ENCODE results near the gene TMEM209. TPM values are rescaled to one million over a fixed set of nuclear protein-coding genes. Genes with fewer than 3 reads are reported as not detected.

The TMEM209 gene
- total RNA-seq, 4 donors from 2014 or later: 3.5 to 11.3 (median 8.8) TPM

DNA sequence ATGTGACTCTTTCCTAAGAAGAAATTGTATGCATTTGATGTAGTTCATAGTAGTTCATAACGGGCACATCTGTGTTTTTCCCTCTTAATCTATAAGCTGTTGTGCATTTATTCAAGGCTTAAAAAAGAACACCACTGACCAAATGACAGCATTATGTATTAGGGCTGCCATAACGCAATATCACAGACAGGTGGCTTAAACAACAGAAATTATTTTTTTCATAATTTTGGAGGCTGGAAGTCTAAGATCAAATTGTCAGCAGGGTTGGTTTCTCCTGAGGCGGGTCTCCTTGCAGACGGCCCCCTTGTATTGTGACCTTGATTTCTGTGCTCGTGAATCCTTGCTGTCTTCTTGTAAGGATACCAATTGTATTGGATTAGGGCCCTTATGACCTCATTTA, 1.8 kb upstream of the TMEM209 start:
- no peak overlapping the region for H3K27ac ChIP-seq
- peaks cover 5 to 13% (median 8%) of the 10 kb centered on the region in 3 donors for H3K4me1 ChIP-seq
- H3K36me3 ChIP-seq: peaks cover 0 to 18% (median 0%) of the 10 kb centered on the region in 3 donors
- 76 to 78% methylated on average over 5 of the region's 5 CpGs for WGBS, 2 donors
- H3K27me3 ChIP-seq: peaks cover 0 to 4% (median 0%) of the 10 kb centered on the region in 4 donors
- no peaks in the 10 kb centered on the region for H3K9me3 ChIP-seq
- intact Hi-C loops (cut with DNase I): no loop called here
- H3K4me3 ChIP-seq: no peak overlapping the region
- no peak for TF ChIP-seq POLR2A (IDR thresholded peaks at IDR 0.05)
- TF ChIP-seq, protein P1, sequence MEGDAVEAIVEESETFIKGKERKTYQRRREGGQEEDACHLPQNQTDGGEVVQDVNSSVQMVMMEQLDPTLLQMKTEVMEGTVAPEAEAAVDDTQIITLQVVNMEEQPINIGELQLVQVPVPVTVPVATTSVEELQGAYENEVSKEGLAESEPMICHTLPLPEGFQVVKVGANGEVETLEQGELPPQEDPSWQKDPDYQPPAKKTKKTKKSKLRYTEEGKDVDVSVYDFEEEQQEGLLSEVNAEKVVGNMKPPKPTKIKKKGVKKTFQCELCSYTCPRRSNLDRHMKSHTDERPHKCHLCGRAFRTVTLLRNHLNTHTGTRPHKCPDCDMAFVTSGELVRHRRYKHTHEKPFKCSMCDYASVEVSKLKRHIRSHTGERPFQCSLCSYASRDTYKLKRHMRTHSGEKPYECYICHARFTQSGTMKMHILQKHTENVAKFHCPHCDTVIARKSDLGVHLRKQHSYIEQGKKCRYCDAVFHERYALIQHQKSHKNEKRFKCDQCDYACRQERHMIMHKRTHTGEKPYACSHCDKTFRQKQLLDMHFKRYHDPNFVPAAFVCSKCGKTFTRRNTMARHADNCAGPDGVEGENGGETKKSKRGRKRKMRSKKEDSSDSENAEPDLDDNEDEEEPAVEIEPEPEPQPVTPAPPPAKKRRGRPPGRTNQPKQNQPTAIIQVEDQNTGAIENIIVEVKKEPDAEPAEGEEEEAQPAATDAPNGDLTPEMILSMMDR (IDR thresholded peaks at IDR 0.05): no peak
- no peak for DNase-seq

DNA sequence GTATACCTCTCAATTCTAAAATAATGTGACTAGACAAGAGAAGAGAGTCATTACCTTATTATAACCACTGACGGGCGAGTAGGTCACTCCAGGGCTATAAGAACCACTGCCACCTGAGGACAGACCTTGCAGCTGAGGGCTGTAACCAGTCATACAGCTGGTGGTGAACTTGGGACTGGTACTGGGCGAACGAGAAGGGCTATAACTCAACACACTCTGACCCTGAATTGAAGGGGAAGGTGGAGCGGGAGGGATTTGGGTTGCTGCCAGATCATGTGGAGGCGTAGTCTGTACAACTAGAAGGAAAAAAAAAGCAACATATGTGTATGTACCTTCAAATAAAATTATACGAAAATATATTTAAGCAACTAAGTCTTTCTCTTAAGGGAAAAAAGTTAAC, 3.4 kb downstream of the TMEM209 start:
- Histone ChIP-seq H3K27me3 (no peaks in the 10 kb centered on the region), H3K4me3 (no peak overlapping the region), H3K9me3 (no peaks in the 10 kb centered on the region), H3K36me3 (peaks cover 0 to 70% (median 7%) of the 10 kb centered on the region in 3 donors), H3K27ac (no peak overlapping the region), H3K4me1 (peaks cover 5 to 13% (median 8%) of the 10 kb centered on the region in 3 donors)
- WGBS, 2 donors: 87 to 89% methylated on average over 7 of the region's 7 CpGs
- intact Hi-C loops (cut with DNase I): no loop called here
- TF ChIP-seq, protein P1 (IDR thresholded peaks at IDR 0.05): no peak
- TF ChIP-seq POLR2A (IDR thresholded peaks at IDR 0.05): no peak
- no peak for DNase-seq

DNA sequence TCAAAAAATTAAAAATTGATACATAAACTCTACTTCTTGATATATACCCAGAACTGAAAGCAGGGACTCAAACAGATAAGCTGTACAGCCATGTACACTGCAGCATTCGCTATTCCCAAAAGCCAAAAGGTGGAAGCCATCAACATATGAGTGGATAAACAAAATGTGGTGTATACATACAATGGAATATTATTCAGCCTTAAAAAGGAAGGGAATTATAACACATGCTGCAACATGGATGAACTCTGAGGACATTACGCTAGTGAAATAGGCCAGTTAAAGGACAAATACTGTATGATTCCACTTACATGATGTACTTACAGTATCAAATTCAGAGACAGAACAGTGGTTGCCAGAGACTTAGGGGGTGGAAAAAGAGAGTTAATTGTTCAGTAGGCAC, 8.1 kb downstream of the TMEM209 start:
- TF ChIP-seq, protein P1 (IDR thresholded peaks at IDR 0.05): no peak
- TF ChIP-seq POLR2A (IDR thresholded peaks at IDR 0.05): no peak
- H3K9me3 ChIP-seq: no peaks in the 10 kb centered on the region
- no peak overlapping the region for H3K27ac ChIP-seq
- intact Hi-C loops (cut with DNase I): no loop called here
- H3K36me3 ChIP-seq: peaks cover 0 to 82% (median 7%) of the 10 kb centered on the region in 3 donors
- no peak for DNase-seq
- no peaks in the 10 kb centered on the region for H3K4me1 ChIP-seq
- H3K4me3 ChIP-seq: no peak overlapping the region
- WGBS, 2 donors: 63 to 98% methylated on average over 2 of the region's 2 CpGs
- H3K27me3 ChIP-seq: no peaks in the 10 kb centered on the region

DNA sequence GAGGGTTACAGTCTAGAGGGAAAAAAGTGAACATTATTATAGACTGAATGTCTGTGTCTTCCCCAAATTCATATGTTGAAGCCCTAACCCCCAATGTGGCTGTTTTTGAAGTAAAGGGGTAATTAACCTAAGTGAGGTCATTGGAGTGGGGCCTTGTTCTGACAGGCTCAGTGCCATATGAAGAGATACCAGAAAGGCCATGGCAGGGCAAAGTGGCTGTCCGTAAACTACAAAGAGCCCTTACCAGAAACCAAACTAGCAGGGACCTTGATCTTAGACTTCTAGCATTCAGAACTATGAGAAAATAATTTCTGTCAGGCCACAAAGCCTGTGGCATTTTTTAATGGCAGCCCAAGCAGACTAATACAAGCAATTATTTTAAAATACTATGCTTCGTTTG, 8.7 kb downstream of the TMEM209 start:
- intact Hi-C loops (cut with DNase I): no loop called here
- Histone ChIP-seq H3K9me3 (no peaks in the 10 kb centered on the region), H3K4me3 (no peak overlapping the region), H3K27ac (no peak overlapping the region), H3K27me3 (no peaks in the 10 kb centered on the region), H3K4me1 (no peaks in the 10 kb centered on the region), H3K36me3 (peaks cover 0 to 81% (median 4%) of the 10 kb centered on the region in 3 donors)
- WGBS, 2 donors: 45 to 90% methylated on average over 2 of the region's 2 CpGs
- DNase-seq: no peak
- TF ChIP-seq POLR2A (IDR thresholded peaks at IDR 0.05): no peak
- TF ChIP-seq, protein P1 (IDR thresholded peaks at IDR 0.05): no peak

DNA sequence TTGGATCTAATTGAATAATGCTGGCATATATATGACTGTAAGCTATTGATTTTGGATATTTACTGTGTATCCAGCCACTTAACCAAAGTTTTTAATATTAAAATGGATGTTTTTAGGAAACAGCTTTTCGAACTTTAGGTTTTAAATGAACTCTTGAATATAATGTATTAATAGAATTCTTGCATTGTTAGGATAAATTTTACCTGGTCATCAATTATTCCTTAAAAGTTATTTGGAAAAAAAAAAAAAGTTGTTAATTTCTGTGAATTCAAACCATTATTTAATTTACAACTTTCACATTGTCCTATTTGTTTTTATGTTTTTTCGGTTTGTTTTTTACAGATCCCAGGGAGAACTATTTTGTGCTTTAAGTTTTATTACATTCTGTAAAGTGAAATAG, 9.8 kb downstream of the TMEM209 start:
- peaks cover 0 to 81% (median 0%) of the 10 kb centered on the region in 3 donors for H3K36me3 ChIP-seq
- WGBS, 2 donors: 93% methylated on average over 2 of the region's 2 CpGs
- no peak for TF ChIP-seq POLR2A (IDR thresholded peaks at IDR 0.05)
- TF ChIP-seq, protein P1 (IDR thresholded peaks at IDR 0.05): no peak
- intact Hi-C loops (cut with DNase I): no loop called here
- H3K27ac ChIP-seq: no peak overlapping the region
- no peaks in the 10 kb centered on the region for H3K9me3 ChIP-seq
- DNase-seq: no peak
- H3K27me3 ChIP-seq: no peaks in the 10 kb centered on the region
- H3K4me1 ChIP-seq: no peaks in the 10 kb centered on the region
- no peak overlapping the region for H3K4me3 ChIP-seq

All from esophagus squamous epithelium (tissue), 5 donors.